PC-3 (cell line): ENCODE data around the gene POLR1D. TPM values are rescaled to one million over a fixed set of nuclear protein-coding genes. Genes with fewer than 3 reads are reported as not detected.

Experiments
- ATAC-seq: fragments of 200-7000 bp; cut with Tn5 transposase; 2 replicates; pipeline ENCODE4 v1.9.1; 2020; ENCODE audit warnings: mild to moderate bottlenecking, moderate library complexity
- BruUV-seq: library from RNA; stranded (reverse); fragments of 400-500 nt; replicated peaks from 2 replicates; lab custom pipeline; 2021; lab: Mats Ljungman, UMichigan
- CTCF ChIA-PET: fragments of 300-600 bp; sonication (Branson Sonifier 250); formaldehyde crosslinking; loops from one replicate; lab custom pipeline; 2022; ENCODE audit warnings: antibody characterized with exemption; lab: Charles Lee
- POLR2A ChIA-PET: fragments of 300-600 bp; sonication (Branson Sonifier 250); formaldehyde crosslinking; loops from one replicate; lab custom pipeline; 2022; ENCODE audit warnings: antibody characterized with exemption; ENCODE audit not compliant: unreplicated experiment; lab: Charles Lee
- DNase-seq: peaks from one replicate; pipeline ENCODE4 v3.0.0-alpha.2; 2015
- H2AFZ ChIP-seq: fragments of 300-600 bp; sonication (generic); 2 replicates; pipeline ENCODE4 v1.6.0; 2016; ENCODE audit warnings: antibody characterized with exemption, low read length
- H3F3A ChIP-seq: fragments of 300-600 bp; sonication (generic); one replicate; pipeline ENCODE4 v1.6.0; 2017; ENCODE audit warnings: antibody characterized with exemption, low read length, control low read depth, mild to moderate bottlenecking; ENCODE audit not compliant: unreplicated experiment
- H3K27ac ChIP-seq: fragments of 300-600 bp; sonication (generic); 2 replicates; pipeline ENCODE4 v1.5.1; 2016; ENCODE audit warnings: mild to moderate bottlenecking, low read length
- H3K27me3 ChIP-seq: fragments of 300-600 bp; sonication (generic); 2 replicates; pipeline ENCODE4 v1.6.1; 2016; ENCODE audit warnings: low read length, mixed read lengths
- H3K36me3 ChIP-seq: fragments of 300-600 bp; sonication (generic); 2 replicates; pipeline ENCODE4 v1.6.1; 2016; ENCODE audit warnings: low read depth, mixed run types, low read length, mixed read lengths
- H3K4me1 ChIP-seq: fragments of 300-600 bp; sonication (generic); 2 replicates; pipeline ENCODE4 v1.5.1; 2016; ENCODE audit warnings: low read length; ENCODE audit not compliant: insufficient read depth
- H3K4me2 ChIP-seq: fragments of 300-600 bp; sonication (generic); 2 replicates; pipeline ENCODE4 v1.6.0; 2016; ENCODE audit warnings: low read length
- H3K4me3 ChIP-seq: fragments of 300-600 bp; sonication (generic); 2 replicates; pipeline ENCODE4 v1.5.1; 2016; ENCODE audit warnings: mild to moderate bottlenecking, low read length, mixed read lengths
- H3K79me2 ChIP-seq: fragments of 300-600 bp; sonication (generic); 2 replicates; pipeline ENCODE4 v1.6.1; 2017; ENCODE audit warnings: low read length, mixed read lengths
- H3K9ac ChIP-seq: fragments of 300-600 bp; sonication (generic); 2 replicates; pipeline ENCODE4 v1.6.0; 2016; ENCODE audit warnings: mild to moderate bottlenecking, low read length
- H3K9me2 ChIP-seq: fragments of 300-600 bp; sonication (generic); replicated peaks from 2 replicates; pipeline ENCODE4 v1.6.1; 2016; ENCODE audit warnings: mixed run types, low read length, mixed read lengths
- H3K9me3 ChIP-seq: fragments of 300-600 bp; sonication (generic); 2 replicates; pipeline ENCODE4 v1.6.1; 2016; ENCODE audit warnings: low read length, mixed read lengths
- H4K20me1 ChIP-seq: fragments of 300-600 bp; sonication (generic); 2 replicates; pipeline ENCODE4 v1.6.1; 2016; ENCODE audit warnings: low read length, mixed read lengths
- CTCF ChIP-seq: fragments of 300-600 bp; sonication (generic); conservative IDR thresholded peaks from 2 replicates; pipeline ENCODE4 v1.5.1; 2017; ENCODE audit warnings: antibody characterized with exemption, low read depth, mild to moderate bottlenecking, low read length
- EZH2 ChIP-seq: fragments of 300-600 bp; sonication (generic); IDR thresholded peaks from one replicate; pipeline ENCODE4 v1.6.1; 2017; ENCODE audit warnings: antibody characterized with exemption, mild to moderate bottlenecking, low read length; ENCODE audit not compliant: unreplicated experiment
- EZH2phosphoT487 ChIP-seq: fragments of 300-600 bp; sonication (generic); IDR thresholded peaks from 2 replicates; pipeline ENCODE4 v1.6.1; 2018; ENCODE audit warnings: mild to moderate bottlenecking, antibody characterized with exemption, low read length, borderline replicate concordance
- intact Hi-C: fragments of 100-400 bp; cut with micrococcal nuclease; formaldehyde crosslinking; loops from 2 replicates; pipeline ENCODE4 v1.9.0; 2023
- total RNA-seq: library from RNA; depleted of rRNA; stranded (reverse); fragments of >200 nt; gene quantifications from 2 replicates; pipeline ENCODE4 v1.2.3, GENCODE V29; 2014

POLR1D gene
- total RNA-seq, 1 experiment from 2014 or later = 97.9 TPM

GRCh38 chr13:27587095-27587746 lies 34.5 kb upstream of the POLR1D start:
- CTCF ChIA-PET = no interaction called here
- Histone ChIP-seq H3K9me3 (no peaks in the 10 kb centered on the region), H3K4me2 (no peak overlapping the region), H3K36me3 (no peaks in the 10 kb centered on the region), H2AFZ (no peak overlapping the region), H3K9me2 (no peaks in the 10 kb centered on the region), H3K27me3 (no peaks in the 10 kb centered on the region), H4K20me1 (no peaks in the 10 kb centered on the region), H3K27ac (no peak overlapping the region), H3K9ac (no peak overlapping the region), H3K4me1 (no peaks in the 10 kb centered on the region), H3K4me3 (no peak overlapping the region), H3F3A (no peaks in the 10 kb centered on the region), H3K79me2 (0 out of 2 replicates have a peak, but pooled peaks cover 3% of the 10 kb centered on the region)
- DNase-seq = no peak
- ATAC-seq = no peak
- intact Hi-C loops = no loop called here
- POLR2A ChIA-PET = interaction anchor here (0.6 kb wide), 1 partner anchor 563 kb away, joined by 3 read pairs; no protein-coding TSS in a partner anchor
- TF ChIP-seq EZH2 = no peak
- TF ChIP-seq CTCF = no peak
- no peak for TF ChIP-seq EZH2phosphoT487
- BruUV-seq = no TSS peak

GRCh38 chr13:27588405-27588804 lies 33.3 kb upstream of the POLR1D start:
- ChIA-PET CTCF (no interaction called here), POLR2A (no interaction called here)
- no peaks in the 10 kb centered on the region for H3K9me3 ChIP-seq
- no peaks in the 10 kb centered on the region for H3K4me1 ChIP-seq
- no peak overlapping the region for H3K4me2 ChIP-seq
- H3K9ac ChIP-seq = no peak overlapping the region
- H3F3A ChIP-seq = no peaks in the 10 kb centered on the region
- no TSS peak for BruUV-seq
- DNase-seq (no peak), ATAC-seq (no peak)
- H3K27ac ChIP-seq = no peak overlapping the region
- H3K79me2 ChIP-seq = 0 out of 2 replicates have a peak, but pooled peaks cover 10% of the 10 kb centered on the region
- H3K36me3 ChIP-seq = no peaks in the 10 kb centered on the region
- intact Hi-C loops = no loop called here
- TF ChIP-seq EZH2 = no peak
- TF ChIP-seq CTCF = no peak
- no peak for TF ChIP-seq EZH2phosphoT487
- H2AFZ ChIP-seq = no peak overlapping the region
- no peaks in the 10 kb centered on the region for H4K20me1 ChIP-seq
- H3K9me2 ChIP-seq = no peaks in the 10 kb centered on the region
- no peaks in the 10 kb centered on the region for H3K27me3 ChIP-seq
- no peak overlapping the region for H3K4me3 ChIP-seq

GRCh38 chr13:27592865-27593264 lies 28.8 kb upstream of the POLR1D start:
- ATAC-seq = no peak
- DNase-seq = no peak
- peaks cover 8% of the 10 kb centered on the region; the same call in 1 of the 2 replicates for H3K4me1 ChIP-seq
- H3K9me2 ChIP-seq = no peaks in the 10 kb centered on the region
- H3K4me3 ChIP-seq = no peak overlapping the region
- ChIA-PET POLR2A (no interaction called here), CTCF (no interaction called here)
- H4K20me1 ChIP-seq = no peaks in the 10 kb centered on the region
- H3K27me3 ChIP-seq = no peaks in the 10 kb centered on the region
- no peak overlapping the region for H3K9ac ChIP-seq
- no peaks in the 10 kb centered on the region for H3K36me3 ChIP-seq
- no peaks in the 10 kb centered on the region for H3K9me3 ChIP-seq
- H3K27ac ChIP-seq = no peak overlapping the region
- BruUV-seq = no TSS peak
- no peaks in the 10 kb centered on the region for H3F3A ChIP-seq
- no peak overlapping the region for H2AFZ ChIP-seq
- peaks cover 36% of the 10 kb centered on the region for H3K79me2 ChIP-seq
- intact Hi-C loops = no loop called here
- no peak overlapping the region for H3K4me2 ChIP-seq
- TF ChIP-seq EZH2 = no peak
- no peak for TF ChIP-seq EZH2phosphoT487
- no peak for TF ChIP-seq CTCF
